Osteocyte (in vitro differentiated cells): Measurements from ENCODE around the gene TMEM109. TPM values are rescaled to one million over a fixed set of nuclear protein-coding genes. Genes with fewer than 3 reads are reported as not detected.

Source experiments
- DNase-seq: peaks from one replicate; pipeline ENCODE4 v3.0.0; 2021; ENCODE audit warnings: mixed read lengths; ENCODE audit not compliant: unreplicated experiment; ENCODE audit errors: extremely low spot score
- H3K27ac Mint-ChIP-seq: one replicate; pipeline ENCODE4 v1.8.0; 2021; ENCODE audit warnings: mild to moderate bottlenecking, mixed read lengths; ENCODE audit not compliant: unreplicated experiment
- H3K27me3 Mint-ChIP-seq: one replicate; pipeline ENCODE4 v1.8.0; 2021; ENCODE audit warnings: mixed read lengths; ENCODE audit not compliant: unreplicated experiment
- H3K36me3 Mint-ChIP-seq: one replicate; pipeline ENCODE4 v1.8.0; 2021; ENCODE audit warnings: mixed read lengths; ENCODE audit not compliant: unreplicated experiment
- H3K4me1 Mint-ChIP-seq: one replicate; pipeline ENCODE4 v1.8.0; 2021; ENCODE audit warnings: mixed read lengths; ENCODE audit not compliant: unreplicated experiment
- H3K4me3 Mint-ChIP-seq: one replicate; pipeline ENCODE4 v1.8.0; 2021; ENCODE audit warnings: mild to moderate bottlenecking, moderate library complexity, mixed read lengths; ENCODE audit not compliant: unreplicated experiment
- H3K9me3 Mint-ChIP-seq: one replicate; pipeline ENCODE4 v1.8.0; 2021; ENCODE audit warnings: mixed read lengths; ENCODE audit not compliant: unreplicated experiment
- long read RNA-seq: library from polyadenylated mRNA; unstranded; transcript quantifications from one replicate; pipeline ENCODE4 v2.0.0, GENCODE V29; 2021
- total RNA-seq: library from RNA; stranded (reverse); gene quantifications from 2 replicates; pipeline ENCODE4 v1.2.1, GENCODE V29; 2021
- TF ChIP-seq, protein P1 (sequence below): fragments of 200-600 bp; sonication (generic); IDR thresholded peaks from 2 replicates; pipeline ENCODE4 v1.5.0; 2021; ENCODE audit warnings: antibody characterized with exemption, mild to moderate bottlenecking, moderate library complexity

TMEM109 gene, protein sequence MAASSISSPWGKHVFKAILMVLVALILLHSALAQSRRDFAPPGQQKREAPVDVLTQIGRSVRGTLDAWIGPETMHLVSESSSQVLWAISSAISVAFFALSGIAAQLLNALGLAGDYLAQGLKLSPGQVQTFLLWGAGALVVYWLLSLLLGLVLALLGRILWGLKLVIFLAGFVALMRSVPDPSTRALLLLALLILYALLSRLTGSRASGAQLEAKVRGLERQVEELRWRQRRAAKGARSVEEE
- 144 and 152 TPM in 2 replicates for total RNA-seq
- long read RNA-seq, transcript TMEM109-201 (4 exons, 2,413 nt), result major isoform, 52 of 60 reads
- long read RNA-seq, partial matches to known transcripts, result 4 of 60 reads
- long read RNA-seq, other reads (novel, unspliced or antisense), result 3 of 60 reads

DNA sequence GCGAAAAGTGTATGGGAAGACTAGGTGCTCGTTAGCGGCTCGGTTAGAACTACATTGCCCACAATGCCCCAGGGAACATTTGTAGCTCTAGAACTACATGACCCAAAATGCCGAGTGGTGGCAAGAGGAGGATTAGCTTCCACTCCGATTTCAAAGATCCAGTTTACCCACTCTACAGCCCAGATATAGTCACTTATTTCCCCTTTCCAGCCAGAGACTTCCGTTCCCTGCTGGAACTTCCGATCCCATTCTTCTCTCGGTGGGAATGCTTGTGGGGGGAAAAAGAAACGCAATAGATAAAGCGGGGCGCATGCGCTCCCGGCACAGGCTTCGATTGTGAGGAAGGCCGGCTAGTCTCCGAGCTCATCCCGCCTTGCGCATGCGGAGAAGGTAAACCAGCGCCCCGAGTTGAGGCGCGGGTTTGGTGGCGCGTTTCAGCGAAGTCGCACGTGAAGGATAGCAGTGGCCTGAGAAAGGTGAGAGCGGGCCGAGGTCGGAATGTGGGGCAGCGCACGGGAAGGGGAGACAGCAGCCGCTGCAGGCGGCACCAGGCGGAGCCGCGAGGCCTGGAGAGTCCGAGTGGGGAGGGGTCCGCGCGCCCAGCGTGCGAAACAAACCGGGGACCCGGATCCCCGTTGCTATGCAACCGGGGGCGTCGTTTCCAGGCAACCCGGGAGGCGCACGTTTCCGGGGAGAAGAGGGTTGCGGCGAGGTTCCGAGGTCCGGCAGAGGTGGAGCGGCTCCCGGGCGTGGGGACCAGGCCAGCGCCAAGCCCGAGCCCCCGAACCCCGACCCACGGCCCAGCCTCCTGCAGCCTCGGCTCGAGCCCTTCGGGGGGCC, at the start of gene TMEM109:
Gene TMEM109 (plus strand): TSS at position 366 of the 840 bp plus-strand sequence. CDS start 5,536 bp downstream, outside the sequence.
- peak; percentile 94 for DNase-seq
- TF ChIP-seq, protein P1, sequence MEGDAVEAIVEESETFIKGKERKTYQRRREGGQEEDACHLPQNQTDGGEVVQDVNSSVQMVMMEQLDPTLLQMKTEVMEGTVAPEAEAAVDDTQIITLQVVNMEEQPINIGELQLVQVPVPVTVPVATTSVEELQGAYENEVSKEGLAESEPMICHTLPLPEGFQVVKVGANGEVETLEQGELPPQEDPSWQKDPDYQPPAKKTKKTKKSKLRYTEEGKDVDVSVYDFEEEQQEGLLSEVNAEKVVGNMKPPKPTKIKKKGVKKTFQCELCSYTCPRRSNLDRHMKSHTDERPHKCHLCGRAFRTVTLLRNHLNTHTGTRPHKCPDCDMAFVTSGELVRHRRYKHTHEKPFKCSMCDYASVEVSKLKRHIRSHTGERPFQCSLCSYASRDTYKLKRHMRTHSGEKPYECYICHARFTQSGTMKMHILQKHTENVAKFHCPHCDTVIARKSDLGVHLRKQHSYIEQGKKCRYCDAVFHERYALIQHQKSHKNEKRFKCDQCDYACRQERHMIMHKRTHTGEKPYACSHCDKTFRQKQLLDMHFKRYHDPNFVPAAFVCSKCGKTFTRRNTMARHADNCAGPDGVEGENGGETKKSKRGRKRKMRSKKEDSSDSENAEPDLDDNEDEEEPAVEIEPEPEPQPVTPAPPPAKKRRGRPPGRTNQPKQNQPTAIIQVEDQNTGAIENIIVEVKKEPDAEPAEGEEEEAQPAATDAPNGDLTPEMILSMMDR, result no peak
- Mint-ChIP-seq H3K27ac (peak within 1 kb of the TSS; percentile 98), H3K9me3 (no peaks in the 10 kb centered on the region), H3K27me3 (peaks cover 7% of the 10 kb centered on the region), H3K36me3 (peaks cover 4% of the 10 kb centered on the region), H3K4me3 (peak within 1 kb of the TSS; percentile 100), H3K4me1 (peaks cover 43% of the 10 kb centered on the region)

DNA sequence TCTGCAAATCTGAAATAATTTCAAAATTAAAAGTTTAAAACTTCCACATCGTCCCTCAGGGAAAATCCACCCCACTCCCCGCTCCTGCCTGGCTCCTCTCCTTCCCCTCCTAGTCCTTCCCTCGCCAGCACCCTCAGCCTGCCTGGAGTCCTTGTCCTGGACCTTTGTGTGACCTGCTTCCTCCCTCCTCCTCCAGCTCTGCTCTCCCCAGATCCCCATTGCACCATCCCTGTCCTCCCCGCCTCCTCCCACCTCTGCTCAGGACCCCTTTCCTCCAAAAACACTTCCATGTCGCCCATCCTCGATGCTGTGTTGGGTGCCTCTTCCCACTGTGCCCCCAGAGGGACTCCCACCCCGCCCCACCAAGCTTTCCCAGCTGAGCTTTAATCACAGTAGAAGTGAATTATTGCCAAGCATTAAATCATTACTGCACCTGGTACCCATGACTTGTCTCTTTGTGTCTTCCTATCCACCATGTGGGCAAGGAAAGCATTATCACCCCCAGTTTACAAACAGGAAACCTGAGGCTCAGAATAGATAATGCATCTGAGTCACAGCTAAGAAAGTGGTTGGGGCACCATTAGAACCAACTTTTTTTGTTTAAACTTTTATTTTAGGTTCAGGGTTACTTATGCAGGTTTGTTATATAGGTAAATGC, 49.0 kb upstream of the TMEM109 start:
- TF ChIP-seq, protein P1, result no peak
- H3K36me3 Mint-ChIP-seq, result no peaks in the 10 kb centered on the region
- H3K27ac Mint-ChIP-seq, result no peak overlapping the region
- H3K4me1 Mint-ChIP-seq, result peaks cover 22% of the 10 kb centered on the region
- H3K9me3 Mint-ChIP-seq, result no peaks in the 10 kb centered on the region
- DNase-seq, result no peak
- peaks cover 6% of the 10 kb centered on the region for H3K27me3 Mint-ChIP-seq
- H3K4me3 Mint-ChIP-seq, result no peak overlapping the region

DNA sequence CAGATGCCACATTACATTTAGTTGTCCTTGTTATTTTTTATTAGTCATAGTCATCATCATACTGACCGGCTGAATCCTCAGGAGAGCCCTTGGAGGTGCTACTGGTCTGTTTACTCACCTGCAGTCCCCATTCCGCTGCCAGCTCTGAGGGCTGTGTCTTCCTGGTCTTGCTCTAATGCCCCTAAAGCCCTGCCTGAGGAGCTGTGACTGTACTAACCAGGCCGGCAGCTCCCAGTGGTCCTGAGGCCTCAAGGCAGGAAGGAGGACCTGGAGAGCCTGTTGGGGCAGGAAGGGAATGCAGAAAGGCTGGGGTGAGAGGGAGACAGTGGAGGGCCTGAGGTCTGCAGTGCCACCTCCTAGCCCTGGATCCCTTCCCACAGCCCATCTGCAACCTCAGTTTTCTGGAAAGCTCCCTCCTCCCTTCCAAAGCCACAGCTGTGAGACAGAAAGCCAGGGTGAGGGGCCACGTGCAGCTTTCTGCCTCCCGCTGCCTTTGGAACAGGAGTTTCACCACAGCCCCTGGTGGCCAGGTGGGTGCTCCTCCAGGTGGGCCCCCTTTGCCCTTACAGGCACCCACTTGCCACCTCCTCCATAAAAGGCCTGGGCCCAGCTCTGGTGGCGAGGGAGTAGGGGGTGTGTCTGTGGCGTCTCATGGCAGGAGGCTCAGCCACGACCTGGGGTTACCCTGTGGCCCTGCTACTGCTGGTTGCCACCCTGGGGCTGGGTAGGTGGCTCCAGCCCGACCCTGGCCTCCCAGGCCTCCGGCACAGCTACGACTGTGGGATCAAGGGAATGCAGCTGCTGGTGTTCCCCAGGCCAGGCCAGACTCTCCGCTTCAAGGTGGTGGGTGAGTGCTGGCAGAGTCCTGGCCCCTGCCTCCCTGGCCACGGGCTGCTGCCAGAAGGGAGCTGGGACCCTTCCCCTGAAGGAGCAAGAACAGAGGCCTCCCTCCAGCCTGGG, 46.8 kb upstream of the TMEM109 start, which contains the start of gene ZP1:
Gene ZP1 (plus strand): TSS at position 632 of the 960 bp plus-strand sequence. CDS start 20 bp downstream, at position 652.
- Mint-ChIP-seq H3K36me3 (no peaks in the 10 kb centered on the region), H3K27me3 (peaks cover 6% of the 10 kb centered on the region), H3K9me3 (no peaks in the 10 kb centered on the region), H3K4me1 (peaks cover 25% of the 10 kb centered on the region), H3K4me3 (no peak within 1 kb of the TSS), H3K27ac (no peak within 1 kb of the TSS)
- TF ChIP-seq, protein P1, result no peak
- no peak for DNase-seq

DNA sequence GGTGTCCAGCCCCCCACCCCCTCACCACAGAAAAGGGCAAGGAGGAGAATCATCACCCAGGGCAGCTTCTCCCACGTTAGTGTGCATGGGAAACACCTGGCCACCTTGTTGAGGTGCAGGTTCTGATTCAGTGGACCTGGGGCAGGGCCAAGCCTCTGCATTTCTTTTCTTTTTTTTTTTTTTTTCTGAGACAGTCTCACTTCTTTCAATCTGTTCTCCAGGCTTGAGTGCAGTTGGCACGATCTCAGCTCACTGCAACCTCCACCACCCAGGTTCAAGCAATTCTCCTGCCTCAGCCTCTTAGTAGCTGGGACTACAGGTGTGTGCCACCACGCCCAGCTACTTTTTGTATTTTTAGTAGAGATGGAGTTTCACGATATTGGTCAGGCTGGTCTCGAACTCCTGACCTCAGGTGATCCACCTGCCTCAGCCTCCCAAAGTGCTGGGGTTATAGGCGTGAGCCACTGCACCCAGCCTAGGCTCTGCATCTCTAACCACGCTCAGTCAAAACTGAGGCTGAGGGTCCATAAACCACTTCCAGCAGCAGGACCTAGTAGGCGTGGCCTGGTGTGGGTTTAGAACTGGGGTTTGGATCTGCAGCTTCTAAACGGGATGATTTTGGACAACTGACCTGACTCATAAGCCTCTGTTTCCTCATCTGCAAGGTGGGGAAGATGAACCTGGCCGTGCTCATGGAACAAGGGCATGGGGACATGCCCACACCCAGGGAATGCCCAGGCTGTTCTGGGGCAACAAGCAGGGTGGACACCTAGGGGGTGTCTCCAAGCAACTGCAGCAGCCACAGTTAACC, 45.9 kb upstream of the TMEM109 start:
- no peaks in the 10 kb centered on the region for H3K36me3 Mint-ChIP-seq
- DNase-seq, result no peak
- no peaks in the 10 kb centered on the region for H3K9me3 Mint-ChIP-seq

More for the DNA sequence above, 45.9 kb upstream of the TMEM109 start:
- no peak overlapping the region for H3K27ac Mint-ChIP-seq
- peaks cover 3% of the 10 kb centered on the region for H3K27me3 Mint-ChIP-seq
- TF ChIP-seq, protein P1, result no peak
- peaks cover 29% of the 10 kb centered on the region for H3K4me1 Mint-ChIP-seq
- H3K4me3 Mint-ChIP-seq, result no peak overlapping the region
